HG03571 (cell line): ENCODE data around the gene AHCTF1.

Experiments
- ATAC-seq: cut with Tn5 transposase; IDR thresholded peaks from one replicate; pipeline ENCODE4 v1.9.1; 2021; ENCODE audit not compliant: unreplicated experiment

The AHCTF1 gene

DNA sequence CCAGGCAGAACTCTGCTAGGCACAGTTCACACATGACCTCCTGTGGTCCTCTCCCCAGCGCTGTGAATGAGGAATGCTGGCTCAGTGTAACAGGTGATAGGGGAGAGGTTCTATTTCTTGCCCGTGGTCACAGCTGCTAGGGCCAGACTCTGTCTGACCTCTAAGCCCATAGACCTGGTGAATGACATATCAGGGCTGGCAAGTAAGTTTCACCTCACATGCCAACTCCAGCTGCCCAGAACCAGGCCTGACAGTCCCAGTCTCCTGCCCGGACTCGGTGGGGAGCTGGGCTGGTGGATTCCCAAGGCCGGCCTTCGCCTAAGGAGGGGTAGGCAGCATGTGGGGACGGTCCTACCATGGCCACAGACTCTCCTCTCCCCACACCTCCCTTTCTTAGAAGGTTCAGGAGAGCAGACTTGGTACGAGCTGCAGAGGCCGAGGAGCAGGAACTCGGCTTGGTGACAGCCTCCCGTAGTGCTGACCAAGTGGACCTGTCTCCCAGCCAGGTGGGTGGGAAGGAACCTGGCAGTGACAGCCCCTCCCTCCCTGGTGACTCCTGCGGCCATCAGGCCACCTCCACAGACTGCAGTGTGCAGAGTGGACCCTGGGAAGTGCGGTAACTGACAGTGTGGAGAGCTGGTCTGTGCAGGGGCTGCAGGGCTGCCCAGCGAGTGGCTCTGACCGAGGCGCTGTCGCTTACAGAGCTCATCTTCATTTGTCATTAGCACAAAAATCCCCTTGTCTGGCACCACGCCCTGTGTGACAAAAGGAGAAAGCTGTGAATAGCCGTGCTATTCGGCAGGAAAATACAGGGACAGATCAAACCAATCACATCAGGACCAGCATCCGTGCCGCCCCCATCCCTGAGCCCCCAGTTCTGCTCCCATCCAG lies 132.9 kb downstream of the AHCTF1 start:
- no peak for ATAC-seq

GRCh38 chr1:246798107-246798506 lies 133.6 kb downstream of the AHCTF1 start:
- ATAC-seq: no peak

DNA sequence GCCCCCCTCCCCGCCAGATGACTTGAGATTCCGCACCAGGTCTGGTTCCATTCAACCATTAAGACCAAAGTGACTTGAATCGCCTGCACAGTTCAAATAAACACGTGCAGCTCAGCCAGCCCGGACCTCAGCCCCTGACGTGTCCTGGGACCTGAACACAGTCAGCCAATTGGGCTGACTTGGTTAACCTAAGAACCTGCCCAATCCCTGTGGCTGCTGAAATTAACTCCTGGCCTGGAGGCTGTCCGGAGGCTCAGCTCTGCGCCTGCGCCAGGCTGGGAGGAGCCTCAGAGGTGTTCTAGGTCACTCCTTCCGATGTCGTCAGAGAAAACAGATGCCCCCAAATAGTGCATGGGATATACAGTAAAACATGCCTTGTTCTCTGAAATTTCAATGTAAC lies 134.2 kb downstream of the AHCTF1 start:
- no peak for ATAC-seq

- no peak for ATAC-seq
These were observed 134.6 kb downstream of the AHCTF1 start for GRCh38 chr1:246797157-246797556.

DNA sequence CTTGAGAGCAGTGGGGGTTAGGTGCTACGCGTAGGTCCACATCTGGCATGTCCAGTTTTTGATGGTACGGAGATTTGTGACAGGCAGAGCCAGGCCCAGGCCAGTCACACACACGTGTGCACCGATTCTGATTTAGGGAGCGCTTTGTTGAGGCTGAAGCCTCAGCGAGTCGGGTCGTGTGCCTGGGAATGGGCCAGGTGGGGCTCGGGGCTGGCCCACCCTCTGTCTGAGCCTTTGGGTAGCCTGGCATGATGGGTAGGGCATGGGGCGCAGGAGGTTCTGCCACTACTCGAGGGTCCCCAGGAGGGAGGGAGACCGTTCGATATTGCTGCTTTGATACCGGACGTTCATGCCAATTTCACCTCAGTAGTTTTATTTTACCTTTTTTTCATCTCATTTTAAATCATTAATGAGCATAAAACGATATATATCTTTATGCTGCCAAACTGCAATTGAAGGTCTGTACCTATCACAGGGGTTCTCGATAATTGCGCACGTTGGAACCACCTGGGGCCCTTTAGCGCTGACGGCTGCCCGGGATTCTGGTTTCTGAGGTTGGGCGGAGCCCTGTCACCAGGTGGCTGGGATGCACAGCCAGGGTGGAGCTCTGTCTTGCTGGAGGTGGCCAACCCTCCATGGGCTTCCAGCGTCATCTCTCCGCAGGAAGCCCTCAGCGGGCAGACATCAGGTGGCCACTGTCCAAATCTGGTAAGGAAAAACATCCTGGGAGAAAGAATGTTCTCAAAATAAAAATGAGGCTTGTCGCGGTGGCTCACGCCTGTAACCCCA lies 135.6 kb downstream of the AHCTF1 start:
- no peak for ATAC-seq

GRCh38 chr1:246794828-246795671 lies 136.7 kb downstream of the AHCTF1 start:
- no peak for ATAC-seq

DNA sequence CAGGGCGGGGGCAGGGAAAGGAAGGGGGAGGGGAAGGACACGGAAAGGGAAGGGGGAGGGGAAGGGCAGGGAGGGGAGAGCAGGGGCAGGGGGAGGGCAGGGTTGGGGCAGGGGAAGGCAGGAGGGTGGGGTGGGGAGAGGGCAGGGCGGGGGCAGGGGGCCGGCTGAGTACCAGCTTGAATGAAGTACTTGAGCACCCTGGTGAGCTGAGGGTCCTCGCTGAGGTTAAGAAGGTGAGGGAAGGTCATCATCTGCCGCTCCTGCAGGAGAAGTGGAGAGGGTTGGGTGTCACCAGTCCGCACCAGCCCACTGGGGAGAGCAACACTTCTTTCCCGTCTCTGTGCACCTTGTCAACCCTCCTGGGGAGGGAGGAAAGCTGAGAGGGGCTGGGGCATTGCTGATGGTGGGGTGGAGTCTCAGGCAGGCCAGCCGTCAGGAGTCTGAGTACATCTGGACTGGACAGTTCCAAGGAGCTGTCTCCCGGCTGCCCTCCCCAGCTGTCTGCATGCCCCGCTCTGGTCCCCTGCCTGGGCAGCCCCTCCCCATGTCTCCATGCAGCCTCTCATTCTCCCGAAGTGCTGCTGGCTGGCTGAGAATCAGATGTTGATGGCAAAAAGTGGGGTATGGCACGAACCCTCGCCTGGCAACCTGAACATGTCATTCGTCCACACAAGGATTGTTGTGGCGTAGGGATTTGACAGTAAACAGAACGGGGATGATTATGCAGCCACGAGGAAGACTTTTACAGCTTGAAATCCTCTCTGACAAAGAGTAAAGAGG lies 137.5 kb downstream of the AHCTF1 start:
- no peak for ATAC-seq

GRCh38 chr1:246793356-246793896 lies 138.3 kb downstream of the AHCTF1 start:
- ATAC-seq: no peak

GRCh38 chr1:246792603-246793002 lies 139.1 kb downstream of the AHCTF1 start:
- ATAC-seq: no peak

- ATAC-seq: no peak
These were observed 140.3 kb downstream of the AHCTF1 start for GRCh38 chr1:246791303-246791918.

DNA sequence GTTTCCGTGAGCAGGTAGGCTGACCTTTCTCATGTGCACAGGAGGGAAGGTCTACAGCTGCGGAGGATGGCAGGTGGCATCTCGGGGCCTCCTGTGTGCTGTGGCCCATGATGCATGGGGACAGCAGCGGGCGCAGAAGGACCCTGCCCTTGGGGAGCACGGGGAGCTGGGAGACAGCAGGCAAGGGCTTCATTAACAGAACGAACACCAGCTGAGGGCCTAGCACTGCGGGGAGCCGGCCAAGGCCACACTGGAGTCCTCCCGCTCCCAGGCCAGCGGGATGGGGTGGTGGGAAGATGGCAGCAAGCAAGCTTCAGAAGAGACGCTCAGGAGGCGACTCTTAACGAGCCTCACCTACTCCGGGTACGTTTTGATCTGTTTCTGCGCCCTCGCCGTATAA lies 140.9 kb downstream of the AHCTF1 start:
- no peak for ATAC-seq

- no peak for ATAC-seq
These were observed 141.4 kb downstream of the AHCTF1 start for GRCh38 chr1:246790364-246790763.

DNA sequence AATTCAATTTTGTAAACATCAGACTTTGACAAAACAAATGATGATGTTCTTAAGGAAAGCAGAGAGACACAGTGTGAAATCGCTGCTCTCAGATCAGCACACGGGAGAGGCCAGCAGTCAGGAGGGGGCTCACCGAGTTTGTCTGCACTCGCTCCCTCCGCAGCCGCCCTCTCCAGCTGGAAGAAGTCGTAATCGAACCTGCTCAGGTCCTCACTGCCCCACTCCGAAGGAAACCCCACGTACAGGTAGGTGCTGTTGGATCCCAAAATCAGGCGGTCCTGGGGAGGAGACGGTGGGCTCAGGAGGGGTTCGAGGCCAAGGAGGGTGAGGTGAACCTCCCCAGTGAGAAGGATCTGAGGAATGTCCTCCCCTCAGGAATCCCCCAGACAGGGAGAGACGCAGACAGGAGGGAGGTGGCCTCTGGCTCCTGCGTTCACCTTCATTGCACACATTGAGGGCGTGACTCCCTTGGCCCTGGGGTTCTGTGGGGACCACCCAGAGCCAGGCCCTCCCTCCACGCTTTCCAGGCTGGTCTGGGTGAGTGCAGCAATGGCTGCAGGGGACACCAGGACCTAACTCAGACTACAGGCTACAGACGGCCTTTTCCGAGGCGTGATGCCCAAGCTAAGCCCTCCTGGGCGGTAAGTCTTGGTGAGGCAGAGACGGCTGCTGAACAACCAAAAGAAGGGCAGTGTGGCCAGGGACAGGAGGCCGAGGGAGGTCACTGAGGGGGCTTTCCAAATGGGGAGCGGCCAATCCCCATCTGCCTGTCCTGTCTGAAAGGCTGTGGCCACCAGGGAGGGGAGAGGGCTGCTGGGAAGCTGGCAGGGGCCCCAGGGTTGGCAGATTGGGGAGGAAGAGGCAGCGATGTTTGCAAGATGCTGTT lies 142.1 kb downstream of the AHCTF1 start:
- ATAC-seq: no peak
